MCF 10A (cell line): Measurements from ENCODE around the gene LSM8. TPM values are rescaled to one million over a fixed set of nuclear protein-coding genes. Genes with fewer than 3 reads are reported as not detected.

ENCODE experiments used
- BruUV-seq: library from RNA; stranded (reverse); fragments of 400-500 nt; replicated peaks from 2 replicates; lab custom pipeline; 2021; lab: Mats Ljungman, UMichigan
- CTCF ChIA-PET: fragments of 300-600 bp; sonication (Branson Sonifier 250); formaldehyde crosslinking; extraction: SDS; loops from one replicate; lab custom pipeline; 2021; ENCODE audit warnings: antibody characterized with exemption, inconsistent platforms; lab: Yijun Ruan, JAX
- POLR2A ChIA-PET: fragments of 300-600, 350-650 bp; sonication (Branson Sonifier 250); formaldehyde crosslinking; extraction: SDS; loops from one replicate; lab custom pipeline; 2020; ENCODE audit warnings: antibody characterized with exemption, inconsistent platforms; lab: Yijun Ruan, JAX
- DNase-seq: peaks from one replicate; pipeline ENCODE4 v3.0.0-alpha.2; 2018; ENCODE audit not compliant: unreplicated experiment
- H3K27ac Mint-ChIP-seq: one replicate; pipeline ENCODE4 v1.8.0; 2022; ENCODE audit warnings: mild to moderate bottlenecking, low read depth, mixed read lengths; ENCODE audit not compliant: unreplicated experiment
- H3K27me3 Mint-ChIP-seq: one replicate; pipeline ENCODE4 v1.8.0; 2022; ENCODE audit warnings: mixed read lengths; ENCODE audit not compliant: insufficient read depth, unreplicated experiment
- H3K36me3 Mint-ChIP-seq: one replicate; pipeline ENCODE4 v1.8.0; 2022; ENCODE audit warnings: mild to moderate bottlenecking, moderate library complexity, mixed read lengths; ENCODE audit not compliant: insufficient read depth, unreplicated experiment
- H3K4me1 Mint-ChIP-seq: one replicate; pipeline ENCODE4 v1.8.0; 2022; ENCODE audit warnings: mixed read lengths; ENCODE audit not compliant: insufficient read depth, unreplicated experiment
- H3K4me3 Mint-ChIP-seq: one replicate; pipeline ENCODE4 v1.8.0; 2022; ENCODE audit warnings: mild to moderate bottlenecking, moderate library complexity, mixed read lengths; ENCODE audit not compliant: unreplicated experiment
- H3K9me3 Mint-ChIP-seq: one replicate; pipeline ENCODE4 v1.8.0; 2022; ENCODE audit warnings: mixed read lengths; ENCODE audit not compliant: unreplicated experiment
- intact Hi-C: fragments of 100-400 bp; cut with micrococcal nuclease; formaldehyde crosslinking; loops from 2 replicates; pipeline ENCODE4 v1.14.1; 2022
- total RNA-seq: library from RNA; stranded (reverse); gene quantifications from 2 replicates; pipeline ENCODE4 v1.2.3, GENCODE V29; 2022
- TF ChIP-seq, protein P1 (sequence below): fragments of 200-600 bp; IDR thresholded peaks from one replicate; pipeline ENCODE4 v1.8.0; 2022; ENCODE audit warnings: antibody characterized with exemption, mild to moderate bottlenecking; ENCODE audit not compliant: unreplicated experiment

LSM8 gene
- total RNA-seq, 1 experiment from 2014 or later, result 48.2 TPM

DNA sequence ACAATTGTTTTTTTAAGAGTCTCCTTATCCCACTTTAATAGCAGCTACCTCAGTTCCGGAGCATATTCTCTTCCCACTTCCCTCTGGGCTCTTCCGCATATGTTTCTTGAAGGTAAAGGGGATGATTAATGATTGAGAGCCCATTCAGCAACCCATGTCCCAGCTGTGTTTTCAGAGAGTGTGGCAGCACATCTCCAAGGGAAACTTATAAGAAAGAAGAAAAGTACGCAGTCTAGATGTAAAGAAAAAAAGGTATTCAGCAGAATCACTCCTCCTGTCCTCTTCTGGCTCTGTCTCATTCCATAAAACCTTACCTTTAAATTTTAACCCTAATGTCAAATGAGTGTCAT lies 30.8 kb downstream of the LSM8 start:
- no peaks in the 10 kb centered on the region for H3K4me1 Mint-ChIP-seq
- no peak for DNase-seq
- no peak overlapping the region for H3K4me3 Mint-ChIP-seq
- POLR2A ChIA-PET, result no interaction called here
- no peaks in the 10 kb centered on the region for H3K36me3 Mint-ChIP-seq
- peaks cover 39% of the 10 kb centered on the region for H3K27me3 Mint-ChIP-seq
- CTCF ChIA-PET, result no interaction called here
- BruUV-seq, result no TSS peak
- TF ChIP-seq, protein P1, sequence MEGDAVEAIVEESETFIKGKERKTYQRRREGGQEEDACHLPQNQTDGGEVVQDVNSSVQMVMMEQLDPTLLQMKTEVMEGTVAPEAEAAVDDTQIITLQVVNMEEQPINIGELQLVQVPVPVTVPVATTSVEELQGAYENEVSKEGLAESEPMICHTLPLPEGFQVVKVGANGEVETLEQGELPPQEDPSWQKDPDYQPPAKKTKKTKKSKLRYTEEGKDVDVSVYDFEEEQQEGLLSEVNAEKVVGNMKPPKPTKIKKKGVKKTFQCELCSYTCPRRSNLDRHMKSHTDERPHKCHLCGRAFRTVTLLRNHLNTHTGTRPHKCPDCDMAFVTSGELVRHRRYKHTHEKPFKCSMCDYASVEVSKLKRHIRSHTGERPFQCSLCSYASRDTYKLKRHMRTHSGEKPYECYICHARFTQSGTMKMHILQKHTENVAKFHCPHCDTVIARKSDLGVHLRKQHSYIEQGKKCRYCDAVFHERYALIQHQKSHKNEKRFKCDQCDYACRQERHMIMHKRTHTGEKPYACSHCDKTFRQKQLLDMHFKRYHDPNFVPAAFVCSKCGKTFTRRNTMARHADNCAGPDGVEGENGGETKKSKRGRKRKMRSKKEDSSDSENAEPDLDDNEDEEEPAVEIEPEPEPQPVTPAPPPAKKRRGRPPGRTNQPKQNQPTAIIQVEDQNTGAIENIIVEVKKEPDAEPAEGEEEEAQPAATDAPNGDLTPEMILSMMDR, result no peak
- intact Hi-C loops, result no loop called here
- H3K9me3 Mint-ChIP-seq, result no peaks in the 10 kb centered on the region
- no peak overlapping the region for H3K27ac Mint-ChIP-seq

DNA sequence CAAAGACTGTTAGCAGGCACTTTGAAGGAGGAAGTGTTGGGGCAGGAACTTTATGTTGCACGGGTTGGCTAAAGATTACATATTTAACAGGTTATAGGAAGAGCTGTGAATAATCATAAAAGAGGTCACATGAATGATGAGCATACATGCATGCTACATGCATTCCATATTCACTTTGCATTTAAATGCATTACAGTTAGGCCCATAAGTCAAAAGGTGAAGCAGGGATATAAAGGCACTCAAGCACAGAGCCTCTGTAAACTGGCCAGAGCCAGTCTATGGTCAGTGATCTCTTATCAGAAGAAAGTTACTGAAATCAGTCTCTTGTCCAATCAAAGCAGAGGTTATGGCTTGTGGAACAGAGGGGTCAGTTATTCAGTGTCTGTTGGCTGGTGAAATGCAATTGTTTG lies 33.3 kb downstream of the LSM8 start:
- no peaks in the 10 kb centered on the region for H3K36me3 Mint-ChIP-seq
- TF ChIP-seq, protein P1, result no peak
- no peak overlapping the region for H3K4me3 Mint-ChIP-seq
- no peaks in the 10 kb centered on the region for H3K9me3 Mint-ChIP-seq
- ChIA-PET POLR2A (no interaction called here), CTCF (interaction anchor here (1.1 kb wide), 1 partner anchor 22 kb away, joined by 3 read pairs; no protein-coding TSS in a partner anchor)
- no TSS peak for BruUV-seq
- DNase-seq, result no peak
- H3K4me1 Mint-ChIP-seq, result no peaks in the 10 kb centered on the region
- H3K27me3 Mint-ChIP-seq, result peaks cover 28% of the 10 kb centered on the region
- intact Hi-C loops, result no loop called here
- no peak overlapping the region for H3K27ac Mint-ChIP-seq

DNA sequence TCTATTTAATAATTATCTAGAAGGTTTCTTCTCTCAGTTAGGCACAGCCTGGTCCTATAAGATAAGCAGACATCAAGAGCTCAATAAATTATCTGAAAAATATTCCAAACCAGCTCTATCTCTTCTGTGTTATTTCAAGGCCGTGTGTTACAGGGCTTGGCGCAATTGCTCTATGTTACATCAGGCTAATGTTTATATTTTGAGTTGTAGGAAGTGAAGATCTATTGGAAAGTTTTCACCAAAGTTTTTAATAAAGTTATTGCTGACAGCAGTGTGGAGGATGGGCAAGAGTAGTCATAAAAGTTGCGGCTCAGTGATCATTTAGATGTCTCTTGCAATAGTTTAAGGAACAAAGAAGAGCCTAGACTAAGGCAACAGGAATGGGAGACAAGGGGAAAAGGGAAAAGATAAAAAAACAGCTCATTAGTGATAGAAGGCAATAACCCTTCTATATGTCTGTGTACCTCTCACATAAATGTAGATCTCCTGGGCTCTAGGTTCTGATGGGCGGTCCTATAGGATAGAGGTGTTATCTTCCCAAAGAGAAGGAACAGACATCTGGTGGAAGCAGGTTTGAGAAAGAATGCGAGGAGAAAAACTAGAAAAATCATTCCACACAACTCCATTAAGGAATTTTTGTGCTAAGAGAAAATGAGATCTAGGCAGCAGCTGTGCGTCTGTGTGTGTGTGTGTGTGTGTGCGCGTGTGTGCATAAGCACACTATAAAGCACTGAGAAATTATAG lies 34.6 kb downstream of the LSM8 start:
- CTCF ChIA-PET, result interaction anchor here (0.6 to 1.1 kb wide), 3 partner anchors 13 to 958 kb away, joined by 3 to 4 read pairs (median 3); no protein-coding TSS in a partner anchor
- no peak for DNase-seq
- TF ChIP-seq, protein P1, result no peak
- intact Hi-C loops, result no loop called here
- Mint-ChIP-seq H3K4me3 (no peak overlapping the region), H3K36me3 (no peaks in the 10 kb centered on the region), H3K27me3 (peaks cover 28% of the 10 kb centered on the region), H3K9me3 (no peaks in the 10 kb centered on the region), H3K4me1 (no peaks in the 10 kb centered on the region), H3K27ac (no peak overlapping the region)
- POLR2A ChIA-PET, result no interaction called here
- BruUV-seq, result no TSS peak

DNA sequence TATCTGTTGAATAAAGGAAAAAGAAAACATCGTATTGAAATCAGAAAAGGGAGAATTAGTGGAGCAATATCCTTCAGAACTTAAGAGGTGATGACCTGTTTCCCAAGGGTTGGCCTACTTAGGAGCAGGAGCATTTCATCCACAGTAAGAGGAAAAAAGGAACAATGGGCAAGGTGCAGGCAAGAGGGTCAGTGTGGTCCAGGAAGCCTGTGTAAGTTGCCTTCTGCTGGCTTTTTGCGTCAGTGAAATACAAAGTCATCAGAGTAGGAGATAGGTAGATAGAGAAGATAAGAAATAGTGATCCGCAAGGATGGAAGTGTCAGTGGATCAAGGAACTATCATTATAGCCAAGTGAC lies 35.2 kb downstream of the LSM8 start:
- TF ChIP-seq, protein P1, result no peak
- Mint-ChIP-seq H3K4me3 (no peak overlapping the region), H3K36me3 (no peaks in the 10 kb centered on the region), H3K9me3 (no peaks in the 10 kb centered on the region), H3K27me3 (peaks cover 26% of the 10 kb centered on the region), H3K4me1 (no peaks in the 10 kb centered on the region), H3K27ac (no peak overlapping the region)
- POLR2A ChIA-PET, result no interaction called here
- no peak for DNase-seq
- intact Hi-C loops, result no loop called here
- CTCF ChIA-PET, result interaction anchor here (0.7 kb wide), 1 partner anchor 23 kb away, joined by 3 read pairs; no protein-coding TSS in a partner anchor
- no TSS peak for BruUV-seq
